Ovary (tissue), 3 donors: Measurements from ENCODE around the gene FAM9C.

Experiments used
- CTCF ChIP-seq, 3 donors: fragments of 450-650 bp in 2 of 3; fragments of 200-600 bp in 1 of 3; IDR thresholded peaks; one replicate each; pipeline versions ENCODE4 v1.5.1 to v1.8.0; 2016 to 2022; ENCODE audit warnings: antibody characterized with exemption in 3 of 3, mild to moderate bottlenecking in 1 of 3
- EP300 ChIP-seq: sonication (generic); formaldehyde crosslinking; IDR thresholded peaks from one replicate; pipeline ENCODE4 v1.6.1; 2017; ENCODE audit warnings: antibody characterized with exemption
- POLR2A ChIP-seq: fragments of 450-650 bp; IDR thresholded peaks from one replicate; pipeline ENCODE4 v1.6.1; 2017; ENCODE audit warnings: antibody characterized with exemption, mild to moderate bottlenecking, moderate library complexity
- donor health status: DM: no; HTN: no; CAD: no.

GRCh38 chrX:13024986-13025385 lies 19.4 kb downstream of the FAM9C start:
- TF ChIP-seq CTCF (IDR thresholded peaks at IDR 0.05) (no peak), POLR2A (no peak), EP300 (no peak)
